HepG2 (cell line): ENCODE measurements around the gene NPHP3. TPM values are rescaled to one million over a fixed set of nuclear protein-coding genes. Genes with fewer than 3 reads are reported as not detected.

ENCODE experiments used
- BRD4 ChIP-seq: sonication (generic); formaldehyde crosslinking; IDR thresholded peaks from 2 replicates; pipeline ENCODE4 v1.4.0; 2020; ENCODE audit warnings: missing genetic modification reagents
- DZIP1 ChIP-seq: sonication (generic); formaldehyde crosslinking; IDR thresholded peaks from 2 replicates; pipeline ENCODE4 v1.5.0; 2020; ENCODE audit warnings: mild to moderate bottlenecking, missing genetic modification reagents
- EEA1 ChIP-seq: sonication (generic); formaldehyde crosslinking; IDR thresholded peaks from 2 replicates; pipeline ENCODE4 v1.5.1; 2020; ENCODE audit warnings: mild to moderate bottlenecking, missing genetic modification reagents, borderline replicate concordance
- ELF3 ChIP-seq: IDR thresholded peaks from 2 replicates; pipeline ENCODE4 v1.6.1; 2016; ENCODE audit warnings: missing genetic modification reagents, missing compliant biosample characterization
- GLI4 ChIP-seq: sonication (generic); formaldehyde crosslinking; IDR thresholded peaks from 2 replicates; pipeline ENCODE4 v1.5.1; 2020; ENCODE audit warnings: missing genetic modification reagents, mild to moderate bottlenecking, moderate library complexity, borderline replicate concordance
- HOMEZ ChIP-seq: IDR thresholded peaks from 2 replicates; pipeline ENCODE4 v1.6.1; 2016; ENCODE audit warnings: low read depth
- MYC ChIP-seq: sonication (generic); formaldehyde crosslinking; IDR thresholded peaks from 2 replicates; pipeline ENCODE4 v1.9.0; 2021; ENCODE audit warnings: missing genetic modification reagents, borderline replicate concordance
- NR2C2 ChIP-seq: sonication (generic); formaldehyde crosslinking; IDR thresholded peaks from 2 replicates; pipeline ENCODE4 v1.4.0; 2020; ENCODE audit warnings: missing genetic modification reagents, mild to moderate bottlenecking, moderate library complexity, borderline replicate concordance
- NRL ChIP-seq: sonication (generic); formaldehyde crosslinking; IDR thresholded peaks from 2 replicates; pipeline ENCODE4 v1.5.0; 2020; ENCODE audit warnings: missing genetic modification reagents, mild to moderate bottlenecking, moderate library complexity, borderline replicate concordance
- PHF21A ChIP-seq: sonication (generic); formaldehyde crosslinking; IDR thresholded peaks from 2 replicates; pipeline ENCODE4 v1.5.0; 2020; ENCODE audit warnings: mild to moderate bottlenecking, missing genetic modification reagents
- RBAK ChIP-seq: sonication (generic); formaldehyde crosslinking; IDR thresholded peaks from 2 replicates; pipeline ENCODE4 v1.5.1; 2020; ENCODE audit warnings: mild to moderate bottlenecking, missing genetic modification reagents
- SALL1 ChIP-seq: sonication (generic); formaldehyde crosslinking; IDR thresholded peaks from 2 replicates; pipeline ENCODE4 v1.8.0; 2022; ENCODE audit warnings: mild to moderate bottlenecking, missing genetic modification reagents
- SRY ChIP-seq: sonication (generic); formaldehyde crosslinking; IDR thresholded peaks from 2 replicates; pipeline ENCODE4 v1.8.0; 2022; ENCODE audit warnings: mild to moderate bottlenecking, missing genetic modification reagents
- YY1 ChIP-seq: IDR thresholded peaks from 2 replicates; pipeline ENCODE4 v1.6.1; 2011; ENCODE audit warnings: low read length, low read depth, moderate library complexity, mild to moderate bottlenecking; ENCODE audit not compliant: insufficient read depth, insufficient replicate concordance
- ZBTB2 ChIP-seq: sonication (generic); formaldehyde crosslinking; IDR thresholded peaks from 2 replicates; pipeline ENCODE4 v1.8.0; 2022; ENCODE audit warnings: low read depth, missing genetic modification reagents
- ZBTB7B ChIP-seq: sonication (generic); formaldehyde crosslinking; IDR thresholded peaks from 2 replicates; pipeline ENCODE4 v1.4.0; 2020; ENCODE audit warnings: missing genetic modification reagents
- ZNF24 ChIP-seq: fragments of 450-650 bp; IDR thresholded peaks from 2 replicates; pipeline ENCODE4 v1.6.1; 2017; ENCODE audit warnings: antibody characterized with exemption, mild to moderate bottlenecking
- ZNF263 ChIP-seq: sonication (generic); formaldehyde crosslinking; IDR thresholded peaks from 2 replicates; pipeline ENCODE4 v1.4.0; 2020; ENCODE audit warnings: missing genetic modification reagents
- ZNF350 ChIP-seq: sonication (generic); formaldehyde crosslinking; IDR thresholded peaks from 2 replicates; pipeline ENCODE4 v1.4.0; 2020; ENCODE audit warnings: mild to moderate bottlenecking, low read depth, missing genetic modification reagents, borderline replicate concordance
- ZNF503 ChIP-seq: sonication (generic); formaldehyde crosslinking; IDR thresholded peaks from 2 replicates; pipeline ENCODE4 v1.4.0; 2020; ENCODE audit warnings: missing genetic modification reagents
- ZNF75D ChIP-seq: sonication (generic); formaldehyde crosslinking; IDR thresholded peaks from 2 replicates; pipeline ENCODE4 v1.8.1; 2023; ENCODE audit warnings: missing genetic modification reagents, mild to moderate bottlenecking, borderline replicate concordance
- ZSCAN31 ChIP-seq: sonication (generic); formaldehyde crosslinking; IDR thresholded peaks from 2 replicates; pipeline ENCODE4 v1.5.0; 2020; ENCODE audit warnings: low read depth, mild to moderate bottlenecking, missing genetic modification reagents
- polyA plus RNA-seq, 8 experiments: library from polyadenylated mRNA; depleted of rRNA in 3 of 8; stranded (reverse) in 7 of 8; unstranded in 1 of 8; fragments of >200 nt; fragmentation: Illumina TruSeq in 4 of 8; extraction: Trizol in 4 of 8; gene quantifications; 2 replicates each; pipeline versions ENCODE4 v1.2.1 to v1.2.3, GENCODE V29; 2011 to 2016; ENCODE audit warnings: low read depth in 4 of 8, missing spikeins in 1 of 8, mixed read lengths in 1 of 8; ENCODE audit not compliant: insufficient read depth in 1 of 8
- total RNA-seq, 5 experiments: library from RNA; depleted of rRNA; stranded (reverse); fragments of >200 nt; fragmentation: Illumina TruSeq; extraction: Trizol; gene quantifications; 2 replicates each; pipeline ENCODE4 v1.2.3, GENCODE V29; 2016; ENCODE audit warnings: low read depth in 1 of 5

The NPHP3 gene
- total and polyA plus RNA-seq, 2 of the 13 experiments (the other 11 are each of a cell fraction or from before 2014, with no cell fraction given): 11.0 to 20.2 TPM

- TF ChIP-seq ZNF503 (peak; percentile 48; the same call in 1 of the 2 replicates), ZNF350 (CRISPR knock-in tag) (peak; percentile 67; the same call in 1 of the 2 replicates), BRD4 (CRISPR knock-in tag) (peak; percentile 82), PHF21A (peak; percentile 76), RBAK (CRISPR knock-in tag) (no peak), ZSCAN31 (CRISPR knock-in tag) (0 out of 2 replicates have a peak, but pooled peaks have one; percentile 55), DZIP1 (CRISPR knock-in tag) (no peak), ZNF263 (peak; percentile 35; the same call in 1 of the 2 replicates), ZNF75D (CRISPR knock-in tag) (0 out of 2 replicates have a peak, but pooled peaks have one; percentile 74), SALL1 (CRISPR knock-in tag) (peak; percentile 26; the same call in 1 of the 2 replicates), HOMEZ (CRISPR knock-in tag) (no peak), ELF3 (CRISPR knock-in tag) (peak; percentile 24; the same call in 1 of the 2 replicates), NRL (CRISPR knock-in tag) (peak; percentile 84; the same call in 1 of the 2 replicates), ZBTB7B (peak; percentile 63), MYC (CRISPR knock-in tag) (peak; percentile 57), EEA1 (CRISPR knock-in tag) (peak; percentile 77; the same call in 1 of the 2 replicates), SRY (peak; percentile 93), ZNF24 (0 out of 2 replicates have a peak, but pooled peaks have one; percentile 52), NR2C2 (CRISPR knock-in tag) (peak; percentile 54; the same call in 1 of the 2 replicates), YY1 (peak; percentile 43), GLI4 (CRISPR knock-in tag) (peak; percentile 31; the same call in 1 of the 2 replicates), ZBTB2 (CRISPR knock-in tag) (no peak)
These were observed 62.0 kb downstream of the NPHP3 start, which contains the start of gene UBA5 (continued) for GRCh38 chr3:132660052-132660810.
